Ectodermal cell (in vitro differentiated cells): ENCODE measurements around the gene MIR17HG. TPM values are rescaled to one million over a fixed set of nuclear protein-coding genes. Genes with fewer than 3 reads are reported as not detected.

Experiments used
- H3K27ac ChIP-seq: 2 replicates; pipeline ENCODE4 v1.7.0; 2013; ENCODE audit warnings: mild to moderate bottlenecking, low read depth, low read length; ENCODE audit not compliant: insufficient read depth, poor library complexity, severe bottlenecking
- H3K27me3 ChIP-seq: 2 replicates; pipeline ENCODE4 v1.7.0; 2013; ENCODE audit warnings: mild to moderate bottlenecking, low read length; ENCODE audit not compliant: insufficient read depth, control insufficient read depth, poor library complexity, severe bottlenecking
- H3K36me3 ChIP-seq: one replicate; pipeline ENCODE4 v1.7.0; 2013; ENCODE audit warnings: low read length; ENCODE audit not compliant: control insufficient read depth, insufficient read depth
- H3K4me1 ChIP-seq: one replicate; pipeline ENCODE4 v1.7.0; 2013; ENCODE audit warnings: low read length; ENCODE audit not compliant: control insufficient read depth, insufficient read depth
- H3K4me3 ChIP-seq: 2 replicates; pipeline ENCODE4 v1.7.0; 2013; ENCODE audit warnings: low read depth, low read length, control low read depth; ENCODE audit not compliant: insufficient read depth
- H3K9me3 ChIP-seq: 2 replicates; pipeline ENCODE4 v1.7.0; 2013; ENCODE audit warnings: mild to moderate bottlenecking, low read length, moderate library complexity; ENCODE audit not compliant: control insufficient read depth
- WGBS, 2 experiments: methylation state at CpG; one replicate each; pipeline ENCODE4 v1.1.7; 2013; ENCODE audit warnings: missing lambda C conversion rate in 2 of 2; 5-methylcytosine and 5-hydroxymethylcytosine counted together
- polyA plus RNA-seq, 4 experiments: library from polyadenylated mRNA; stranded (reverse); fragments of 50-300 nt; gene quantifications; one replicate each; pipeline ENCODE4 v1.2.3, GENCODE V29; 2013

MIR17HG gene
- 26.9 TPM for polyA plus RNA-seq (2013, experiment 1 of 4)
- 44.7 TPM for polyA plus RNA-seq (2013, experiment 2 of 4)
- 38.1 TPM for polyA plus RNA-seq (2013, experiment 3 of 4)
- 30.8 TPM for polyA plus RNA-seq (2013, experiment 4 of 4)

DNA sequence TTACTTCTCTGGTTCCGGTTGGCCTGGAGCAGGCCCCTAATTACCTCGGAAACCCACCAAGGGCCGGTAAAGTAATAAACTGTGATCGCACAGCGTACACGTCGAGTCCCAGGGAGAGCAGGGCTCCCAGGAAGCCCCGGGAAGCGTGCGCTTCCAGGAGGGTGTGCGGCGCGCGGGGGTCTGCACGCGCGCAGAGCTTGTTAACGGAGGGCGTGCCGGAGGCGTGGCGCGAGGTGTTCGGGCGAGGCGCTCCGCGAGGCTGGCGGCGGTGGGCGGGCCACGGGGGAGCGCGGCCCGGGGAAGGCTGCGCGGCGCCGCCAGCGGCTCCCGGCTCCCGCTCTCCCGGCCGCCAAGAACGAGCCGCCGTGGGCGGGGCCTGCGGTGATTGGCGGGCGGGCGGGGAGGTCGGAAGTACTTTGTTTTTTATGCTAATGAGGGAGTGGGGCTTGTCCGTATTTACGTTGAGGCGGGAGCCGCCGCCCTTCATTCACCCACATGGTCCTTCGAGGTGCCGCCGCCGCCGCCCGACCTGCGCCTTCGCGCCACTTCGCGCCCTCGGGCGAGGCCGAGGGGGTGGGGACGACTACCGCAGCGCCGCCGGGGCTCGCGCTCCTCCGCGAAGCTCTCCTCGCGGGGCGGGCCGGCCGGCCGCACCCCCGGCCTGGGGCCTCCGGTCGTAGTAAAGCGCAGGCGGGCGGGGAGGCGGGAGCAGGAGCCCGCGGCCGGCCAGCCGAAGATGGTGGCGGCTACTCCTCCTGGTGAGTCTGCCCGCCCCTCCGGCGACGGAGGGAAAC lies at the start of gene MIR17HG:
MIR17HG (plus strand) TSS at position 486 of the 794 bp plus-strand sequence.
- Histone ChIP-seq H3K36me3 (peaks cover 16% of the 10 kb centered on the region), H3K27ac (peak within 1 kb of the TSS; percentile 95), H3K4me3 (peak within 1 kb of the TSS; percentile 74), H3K4me1 (peaks cover 20% of the 10 kb centered on the region), H3K27me3 (peaks cover 17% of the 10 kb centered on the region), H3K9me3 (no peaks in the 10 kb centered on the region)
- 1% methylated on average over 103 of the region's 103 CpGs for whole genome bisulfite sequencing, 2 experiments

DNA sequence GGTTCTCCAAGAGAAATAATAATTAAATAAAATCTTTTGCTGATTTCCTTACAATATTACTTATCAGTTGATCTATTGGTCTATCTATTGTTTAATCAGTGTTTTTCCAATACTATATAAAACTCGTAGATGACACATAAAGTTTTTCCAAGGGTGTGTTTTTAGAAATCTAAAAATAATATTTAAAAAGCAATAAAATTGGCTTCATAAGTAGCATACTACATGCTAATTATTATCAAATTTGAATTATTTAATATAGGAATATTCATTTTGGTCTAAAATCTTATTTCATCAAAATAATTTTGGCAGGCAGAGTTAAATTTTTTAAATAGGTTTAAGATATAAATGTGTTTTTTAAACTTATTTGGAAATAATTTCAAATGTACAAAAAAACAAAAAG lies 49.4 kb upstream of the MIR17HG start:
- H3K9me3 ChIP-seq, result no peaks in the 10 kb centered on the region
- no peaks in the 10 kb centered on the region for H3K27me3 ChIP-seq
- no peaks in the 10 kb centered on the region for H3K4me1 ChIP-seq
- H3K4me3 ChIP-seq, result no peak overlapping the region
- no peaks in the 10 kb centered on the region for H3K36me3 ChIP-seq
- 100% methylated on average over 1 of the region's 1 CpG; no CpG with 5 or more reads in 1 of the 2 experiments for WGBS, 2 experiments
- no peak overlapping the region for H3K27ac ChIP-seq

DNA sequence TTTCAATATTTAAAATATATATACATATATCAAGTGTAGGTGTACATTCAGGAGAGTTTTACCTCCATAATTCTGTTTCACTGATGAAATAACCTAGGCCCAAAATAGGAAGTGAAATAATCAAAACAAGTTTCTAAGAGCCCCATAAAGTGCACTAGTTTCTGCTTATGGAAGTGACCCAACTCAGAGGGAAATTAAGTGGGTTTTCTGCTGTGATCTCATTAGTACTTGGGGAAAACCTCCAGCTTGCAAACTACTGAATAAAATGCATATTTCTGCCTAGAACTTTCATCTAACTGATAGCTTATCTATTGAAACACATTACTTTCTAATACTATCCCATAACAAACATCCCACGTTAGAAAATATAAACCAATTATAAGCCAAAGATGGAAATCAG lies 45.4 kb upstream of the MIR17HG start:
- Histone ChIP-seq H3K4me1 (no peaks in the 10 kb centered on the region), H3K36me3 (no peaks in the 10 kb centered on the region), H3K27me3 (no peaks in the 10 kb centered on the region), H3K27ac (no peak overlapping the region), H3K9me3 (no peaks in the 10 kb centered on the region), H3K4me3 (no peak overlapping the region)
- 94 to 100% methylated on average over 1 of the region's 1 CpG for whole genome bisulfite sequencing, 2 experiments

DNA sequence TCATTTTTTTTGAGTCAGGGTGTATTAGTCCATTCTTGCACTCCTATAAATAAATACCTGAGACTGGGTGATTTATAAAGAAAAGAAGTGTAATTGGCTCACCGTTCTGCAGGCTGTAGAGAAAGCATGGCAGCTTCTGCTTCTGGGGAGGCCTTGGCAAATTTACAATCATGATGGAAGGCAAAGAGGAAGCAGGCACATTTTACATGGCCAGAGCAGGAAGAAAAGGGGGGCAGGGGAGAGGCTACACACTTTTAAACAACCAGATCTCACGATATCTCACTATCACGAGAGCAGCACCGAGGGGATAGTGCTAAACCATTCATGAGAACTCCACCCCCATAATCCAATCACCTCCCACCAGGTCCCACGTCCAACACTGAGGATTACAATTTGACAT lies 44.5 kb upstream of the MIR17HG start:
- Histone ChIP-seq H3K27ac (no peak overlapping the region), H3K27me3 (no peaks in the 10 kb centered on the region), H3K4me1 (no peaks in the 10 kb centered on the region), H3K9me3 (no peaks in the 10 kb centered on the region), H3K4me3 (no peak overlapping the region), H3K36me3 (no peaks in the 10 kb centered on the region)
- 92% methylated on average over 5 of the region's 5 CpGs for WGBS, 2 experiments

DNA sequence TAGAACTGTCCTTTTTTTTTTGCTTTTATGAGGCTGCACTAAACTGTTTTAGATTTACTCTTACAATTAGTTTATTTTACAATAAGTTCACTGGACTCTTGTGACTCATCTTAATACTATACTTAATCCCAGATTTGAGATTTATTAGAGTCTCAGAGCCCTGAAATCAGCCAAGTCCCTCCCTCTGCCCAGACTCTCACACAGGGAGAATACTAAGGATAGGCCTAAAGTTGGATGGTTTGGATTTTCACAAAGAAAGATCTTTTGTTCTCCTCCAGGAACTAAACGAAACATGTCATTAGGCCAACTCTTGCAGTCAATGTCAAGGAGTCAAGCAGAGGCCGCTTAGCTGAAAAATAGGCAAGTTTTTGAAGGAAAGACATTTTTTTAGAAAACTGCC lies 42.7 kb upstream of the MIR17HG start:
- H3K27me3 ChIP-seq, result no peaks in the 10 kb centered on the region
- H3K9me3 ChIP-seq, result no peaks in the 10 kb centered on the region
- no peaks in the 10 kb centered on the region for H3K36me3 ChIP-seq
- 95 to 97% methylated on average over 2 of the region's 2 CpGs for WGBS, 2 experiments
- H3K4me1 ChIP-seq, result no peaks in the 10 kb centered on the region
- H3K27ac ChIP-seq, result no peak overlapping the region
- no peak overlapping the region for H3K4me3 ChIP-seq

DNA sequence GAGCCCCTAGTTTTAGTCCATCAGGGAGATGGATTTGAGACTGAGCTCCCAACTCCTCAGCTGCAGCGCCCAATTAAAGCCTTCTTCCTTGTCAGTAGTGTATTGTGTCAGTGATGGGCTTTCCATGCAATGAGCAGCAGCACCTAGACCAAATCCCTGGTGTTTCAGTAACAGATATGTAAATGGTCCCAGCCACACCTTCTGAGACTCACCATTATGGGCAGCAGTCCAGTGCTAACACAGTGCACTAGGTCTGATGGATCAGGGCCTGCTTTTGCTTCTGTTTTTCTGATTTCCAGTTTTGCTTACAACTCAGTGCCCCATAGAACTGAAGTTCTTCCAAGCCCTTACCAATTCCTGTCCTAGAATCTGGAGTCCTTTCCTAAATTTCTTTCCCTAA lies 41.8 kb upstream of the MIR17HG start:
- 93 to 96% methylated on average over 1 of the region's 1 CpG for WGBS, 2 experiments
- H3K27ac ChIP-seq, result no peak overlapping the region

DNA sequence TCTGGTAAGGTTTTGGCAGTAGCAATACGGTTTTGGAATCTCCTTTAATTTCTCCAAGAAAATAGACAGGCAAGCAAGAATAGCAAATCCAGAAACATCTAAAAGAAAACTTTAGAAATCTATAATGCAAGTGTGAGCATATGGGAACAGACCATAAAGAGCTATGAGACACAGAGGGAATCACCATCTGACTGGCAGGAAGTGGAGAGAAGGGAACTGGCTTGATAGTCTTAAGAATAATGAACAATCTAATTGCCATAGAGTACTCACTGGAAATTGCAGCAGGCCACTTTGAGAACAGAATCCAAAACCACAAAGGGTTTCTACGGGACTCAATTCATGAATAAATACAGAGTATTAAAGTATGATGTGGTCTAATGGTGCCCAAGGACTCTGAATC lies 39.6 kb upstream of the MIR17HG start:
- H3K9me3 ChIP-seq, result no peaks in the 10 kb centered on the region
- no peak overlapping the region for H3K4me3 ChIP-seq
- no peaks in the 10 kb centered on the region for H3K4me1 ChIP-seq
- 97 to 100% methylated on average over 1 to 2 of the region's 2 CpGs for WGBS, 2 experiments
- H3K36me3 ChIP-seq, result no peaks in the 10 kb centered on the region
- no peak overlapping the region for H3K27ac ChIP-seq
- H3K27me3 ChIP-seq, result no peaks in the 10 kb centered on the region

More for the DNA sequence above, 41.8 kb upstream of the MIR17HG start:
- no peak overlapping the region for H3K4me3 ChIP-seq
- H3K36me3 ChIP-seq, result no peaks in the 10 kb centered on the region
- no peaks in the 10 kb centered on the region for H3K27me3 ChIP-seq
- H3K4me1 ChIP-seq, result no peaks in the 10 kb centered on the region
- H3K9me3 ChIP-seq, result no peaks in the 10 kb centered on the region

DNA sequence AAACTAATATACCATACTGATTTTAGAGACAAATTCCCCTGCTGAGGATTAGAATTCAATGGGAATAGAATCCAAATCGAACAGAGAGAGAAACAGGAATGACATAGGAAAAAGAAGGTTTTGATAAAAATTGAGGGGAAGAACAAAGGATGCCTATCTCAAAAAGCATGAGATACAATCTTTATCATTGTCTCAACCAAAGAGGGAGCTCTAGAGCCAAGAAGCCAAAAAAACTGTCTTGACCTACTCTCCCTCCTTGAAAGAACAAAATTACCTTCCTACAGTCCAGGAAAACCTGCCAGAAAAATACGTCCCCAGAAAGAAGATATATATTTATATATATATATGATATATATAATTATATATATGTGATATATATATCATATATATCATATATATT lies 39.2 kb upstream of the MIR17HG start:
- Histone ChIP-seq H3K4me3 (no peak overlapping the region), H3K4me1 (no peaks in the 10 kb centered on the region), H3K27ac (no peak overlapping the region), H3K9me3 (no peaks in the 10 kb centered on the region), H3K27me3 (no peaks in the 10 kb centered on the region), H3K36me3 (no peaks in the 10 kb centered on the region)
- 63 to 86% methylated on average over 1 of the region's 2 CpGs for WGBS, 2 experiments

DNA sequence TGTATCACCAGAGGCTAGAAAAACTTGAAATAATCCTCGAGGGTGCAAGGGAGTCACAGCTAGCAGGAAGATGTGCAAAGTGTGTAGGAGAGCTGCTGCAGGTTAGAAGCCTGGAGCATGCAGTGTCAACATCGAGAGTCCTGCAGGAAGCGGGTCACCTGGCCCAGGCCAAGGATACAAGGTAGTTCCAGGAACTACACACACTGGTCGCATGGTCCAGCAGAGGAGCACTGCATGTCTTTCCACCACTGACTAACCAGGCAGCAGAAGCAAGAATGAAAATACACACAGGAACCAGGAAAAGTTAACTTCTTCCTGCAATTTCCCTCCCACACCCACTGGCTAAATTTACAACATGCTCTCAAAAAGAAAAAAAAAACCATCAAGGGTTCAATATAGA lies 36.0 kb upstream of the MIR17HG start:
- 92 to 93% methylated on average over 4 of the region's 4 CpGs for WGBS, 2 experiments
- Histone ChIP-seq H3K4me1 (no peaks in the 10 kb centered on the region), H3K36me3 (no peaks in the 10 kb centered on the region), H3K27ac (no peak overlapping the region), H3K27me3 (no peaks in the 10 kb centered on the region), H3K4me3 (no peak overlapping the region), H3K9me3 (no peaks in the 10 kb centered on the region)

DNA sequence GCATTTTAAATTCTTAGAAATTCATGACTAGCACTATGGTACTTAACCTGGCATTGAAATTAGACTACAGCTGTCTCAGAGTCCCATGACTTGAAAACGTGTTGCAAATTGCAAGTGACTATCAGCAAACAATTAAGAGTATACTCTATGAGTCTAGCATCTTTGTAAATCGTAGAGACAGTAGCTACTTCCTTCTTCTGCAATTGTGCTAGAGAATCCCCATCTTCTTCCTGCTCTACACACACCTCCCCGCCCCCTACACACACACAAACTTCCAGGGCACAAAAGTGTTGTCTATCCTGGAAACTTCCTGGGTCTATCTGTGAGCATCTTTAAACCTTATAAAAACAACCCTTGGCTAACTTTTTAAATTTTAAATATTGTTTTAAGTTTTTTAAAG lies 35.2 kb upstream of the MIR17HG start:
- no peaks in the 10 kb centered on the region for H3K27me3 ChIP-seq
- H3K36me3 ChIP-seq, result no peaks in the 10 kb centered on the region
- H3K4me3 ChIP-seq, result no peak overlapping the region
- no peaks in the 10 kb centered on the region for H3K9me3 ChIP-seq
- 80 to 85% methylated on average over 3 of the region's 3 CpGs for WGBS, 2 experiments
- H3K4me1 ChIP-seq, result no peaks in the 10 kb centered on the region
- H3K27ac ChIP-seq, result no peak overlapping the region
